GM12878 (cell line): ENCODE results near the gene BCR. TPM values are rescaled to one million over a fixed set of nuclear protein-coding genes. Genes with fewer than 3 reads are reported as not detected.

Experiments
- ATAC-seq: fragments of 200-7000 bp; cut with Tn5 transposase; 3 replicates; pipeline ENCODE4 v1.9.1; 2020; ENCODE audit warnings: mild to moderate bottlenecking, moderate library complexity
- BruUV-seq: library from RNA; stranded (reverse); fragments of 400-500 nt; replicated peaks from 2 replicates; lab custom pipeline; 2021; lab: Mats Ljungman, UMichigan
- CTCF ChIA-PET: fragments of 300-600 bp; sonication (Branson Sonifier 250); formaldehyde crosslinking; extraction: SDS; loops from one replicate; lab custom pipeline; 2021; ENCODE audit warnings: inconsistent platforms; lab: Yijun Ruan, JAX
- POLR2A ChIA-PET: fragments of 350-600 bp; formaldehyde crosslinking; extraction: SDS; loops from one replicate; lab custom pipeline; 2021; ENCODE audit warnings: inconsistent platforms; lab: Charles Lee
- RAD21 ChIA-PET: fragments of 300-600 bp; sonication (Branson Sonifier 250); formaldehyde crosslinking; loops from one replicate; lab custom pipeline; 2023; ENCODE audit warnings: antibody characterized with exemption; ENCODE audit not compliant: unreplicated experiment; lab: Charles Lee
- SMC1A ChIA-PET: fragments of 300-600 bp; sonication (Branson Sonifier 250); formaldehyde crosslinking; loops from one replicate; lab custom pipeline; 2023; ENCODE audit not compliant: unreplicated experiment, uncharacterized antibody; lab: Charles Lee
- DNase-seq: peaks from one replicate; pipeline ENCODE4 v3.0.0-alpha.2; 2011; ENCODE audit warnings: low read depth, low spot score
- FAIRE-seq: peaks from 3 replicates; lab custom pipeline; 2011; peaks lifted over from hg19 to GRCh38; lab: Jason Lieb, UNC
- H2AFZ ChIP-seq: 2 replicates; pipeline ENCODE4 v1.6.0; 2011; ENCODE audit warnings: low read depth, low read length, control low read depth; ENCODE audit not compliant: control insufficient read depth
- H3K27ac ChIP-seq: 2 replicates; pipeline ENCODE4 v1.5.1; 2011; ENCODE audit warnings: control low read depth; ENCODE audit not compliant: control insufficient read depth, insufficient read depth
- H3K27me3 ChIP-seq, 2 experiments: replicated peaks in 1 of 2; 2 replicates each; pipeline versions ENCODE4 v1.6.0 to v1.6.1; 2011; ENCODE audit warnings: low read length in 1 of 2; ENCODE audit not compliant: control insufficient read depth in 2 of 2, insufficient read depth in 2 of 2
- H3K36me3 ChIP-seq, 2 experiments: 2 replicates each; pipeline ENCODE4 v1.5.1; 2011; ENCODE audit warnings: low read length in 1 of 2; ENCODE audit not compliant: control insufficient read depth in 2 of 2, insufficient read depth in 2 of 2
- H3K4me1 ChIP-seq: 2 replicates; pipeline ENCODE4 v1.6.1; 2011; ENCODE audit warnings: mild to moderate bottlenecking, low read length, moderate library complexity, mixed read lengths; ENCODE audit not compliant: control insufficient read depth, insufficient read depth
- H3K4me2 ChIP-seq: 2 replicates; pipeline ENCODE4 v1.6.0; 2011; ENCODE audit warnings: control low read depth; ENCODE audit not compliant: control insufficient read depth, insufficient read depth
- H3K4me3 ChIP-seq: fragments of 200-600 bp; sonication (generic); 2 replicates; pipeline ENCODE4 v1.5.1; 2016
- H3K79me2 ChIP-seq: 2 replicates; pipeline ENCODE4 v1.6.0; 2011; ENCODE audit warnings: low read length; ENCODE audit not compliant: control insufficient read depth, insufficient read depth
- H3K9ac ChIP-seq: 2 replicates; pipeline ENCODE4 v1.8.0; 2011; ENCODE audit warnings: low read length, control low read depth, mixed read lengths; ENCODE audit not compliant: control insufficient read depth, insufficient read depth
- H3K9me3 ChIP-seq: replicated peaks from 3 replicates; pipeline ENCODE4 v1.5.1; 2011; ENCODE audit warnings: mild to moderate bottlenecking, low read length; ENCODE audit not compliant: control insufficient read depth, insufficient read depth
- H4K20me1 ChIP-seq: 2 replicates; pipeline ENCODE4 v1.6.0; 2011; ENCODE audit not compliant: control insufficient read depth, insufficient read depth
- BHLHE40 ChIP-seq, 2 experiments: fragments of 450-650 bp in 1 of 2; IDR thresholded peaks; 2 replicates each; pipeline ENCODE4 v1.6.1; 2011 to 2017; ENCODE audit warnings: low read depth in 2 of 2, borderline replicate concordance in 1 of 2, improper control_type of control experiment in 1 of 2, low read length in 1 of 2, mild to moderate bottlenecking in 1 of 2
- BMI1 ChIP-seq: fragments of 450-650 bp; IDR thresholded peaks from 2 replicates; pipeline ENCODE4 v1.6.1; 2016; ENCODE audit warnings: mild to moderate bottlenecking, moderate library complexity, borderline replicate concordance
- DPF2 ChIP-seq: fragments of 450-650 bp; IDR thresholded peaks from 2 replicates; pipeline ENCODE4 v1.6.1; 2017; ENCODE audit warnings: mild to moderate bottlenecking
- EP300 ChIP-seq, 2 experiments: fragments of 150-350 bp in 1 of 2; IDR thresholded peaks; 2 replicates each; pipeline ENCODE4 v1.6.1; 2011 to 2012; ENCODE audit warnings: low read depth in 2 of 2, low read length in 2 of 2, borderline replicate concordance in 1 of 2, improper control_type of control experiment in 1 of 2, inconsistent platforms in 1 of 2; ENCODE audit not compliant: control insufficient read depth in 1 of 2
- GABPA ChIP-seq: IDR thresholded peaks from 2 replicates; pipeline ENCODE4 v1.6.1; 2014; ENCODE audit warnings: antibody characterized with exemption, low read depth, mild to moderate bottlenecking, inconsistent platforms
- KDM1A ChIP-seq: fragments of 200-600 bp; sonication (generic); IDR thresholded peaks from 2 replicates; pipeline ENCODE4 v1.6.1; 2016; ENCODE audit warnings: borderline replicate concordance
- MEF2B ChIP-seq: fragments of 450-650 bp; IDR thresholded peaks from 2 replicates; pipeline ENCODE4 v1.6.1; 2018; ENCODE audit warnings: mild to moderate bottlenecking, moderate library complexity; ENCODE audit not compliant: partially characterized antibody, poor library complexity, severe bottlenecking
- NFYA ChIP-seq: IDR thresholded peaks from 2 replicates; pipeline ENCODE4 v1.6.1; 2011; ENCODE audit warnings: low read depth, mild to moderate bottlenecking, low read length, improper control_type of control experiment, borderline replicate concordance
- NR2F1 ChIP-seq: fragments of 450-650 bp; conservative IDR thresholded peaks from 2 replicates; pipeline ENCODE4 v1.6.1; 2017; ENCODE audit warnings: mild to moderate bottlenecking
- NRF1 ChIP-seq: conservative IDR thresholded peaks from 2 replicates; pipeline ENCODE4 v1.6.1; 2011; ENCODE audit warnings: mild to moderate bottlenecking, low read depth, low read length, improper control_type of control experiment
- POLR2AphosphoS5 ChIP-seq: IDR thresholded peaks from 2 replicates; pipeline ENCODE4 v1.6.1; 2011; ENCODE audit warnings: mild to moderate bottlenecking, low read length, inconsistent platforms
- SMARCA5 ChIP-seq: fragments of 450-650 bp; IDR thresholded peaks from 2 replicates; pipeline ENCODE4 v1.6.1; 2017; ENCODE audit warnings: mild to moderate bottlenecking
- SMC3 ChIP-seq: IDR thresholded peaks from 2 replicates; pipeline ENCODE4 v1.6.1; 2011; ENCODE audit warnings: low read length, improper control_type of control experiment, borderline replicate concordance
- SREBF1 ChIP-seq: IDR thresholded peaks from 2 replicates; pipeline ENCODE4 v1.6.1; 2012; ENCODE audit warnings: mild to moderate bottlenecking, low read length
- TCF7 ChIP-seq: IDR thresholded peaks from 2 replicates; pipeline ENCODE4 v1.6.1; 2014; ENCODE audit warnings: antibody characterized with exemption, borderline replicate concordance
- WGBS: methylation state at CpG from one replicate; pipeline ENCODE4 v1.1.6; 2016; ENCODE audit warnings: low lambda C conversion rate; ENCODE audit not compliant: insufficient replicate concordance, insufficient coverage; ENCODE audit errors: missing lambda C conversion rate; 5-methylcytosine and 5-hydroxymethylcytosine counted together
- in situ Hi-C: fragments of 300-500 bp; cut with MboI; formaldehyde crosslinking; loops from 9 replicates; pipeline ENCODE4 v1.14.3; 2018; ENCODE audit warnings: mixed read lengths
- intact Hi-C: fragments of 100-400 bp; cut with micrococcal nuclease; formaldehyde crosslinking; loops from one replicate; pipeline ENCODE4 v1.14.2; 2022; ENCODE audit not compliant: unreplicated experiment
- polyA plus RNA-seq, 11 experiments: library from polyadenylated mRNA; depleted of rRNA in 4 of 11; unstranded in 6 of 11; stranded (reverse) in 5 of 11; fragments of >200 nt; fragmentation: Nextera tagmentation in 4 of 11; fragmentation: Illumina TruSeq in 1 of 11; extraction: Ambion mirVana in 4 of 11; extraction: Trizol in 1 of 11; gene quantifications; 1 replicate in 1 of 11; 2 replicates in 10 of 11; pipeline versions ENCODE4 v1.2.1 to v1.2.3, GENCODE V29; 2011 to 2016; ENCODE audit warnings: inconsistent platforms in 2 of 11, missing spikeins in 2 of 11, low read depth in 1 of 11
- total RNA-seq, 4 experiments: library from RNA; depleted of rRNA in 3 of 4; stranded (reverse); fragments of >200 nt in 3 of 4; fragmentation: Illumina TruSeq in 1 of 4; extraction: Trizol in 1 of 4; gene quantifications; 2 replicates each; pipeline versions ENCODE4 v1.2.1 to v1.2.3, GENCODE V29; 2013 to 2021
- TF ChIP-seq, protein P1 (sequence below): IDR thresholded peaks from 2 replicates; pipeline ENCODE4 v1.6.1; 2011; ENCODE audit warnings: borderline replicate concordance, low read depth, mild to moderate bottlenecking, moderate library complexity, mixed read lengths, low read length; ENCODE audit not compliant: insufficient read depth; ENCODE audit errors: extremely low read length
- TF ChIP-seq, protein P2 (sequence below): fragments of 450-650 bp; IDR thresholded peaks from 2 replicates; pipeline ENCODE4 v1.6.1; 2016; ENCODE audit warnings: mild to moderate bottlenecking

BCR gene
- total and polyA plus RNA-seq, 10 of the 15 experiments (the other 5 are each of a cell fraction or from before 2014, with no cell fraction given) = 1.7 to 64.7 (median 18.4) TPM

DNA sequence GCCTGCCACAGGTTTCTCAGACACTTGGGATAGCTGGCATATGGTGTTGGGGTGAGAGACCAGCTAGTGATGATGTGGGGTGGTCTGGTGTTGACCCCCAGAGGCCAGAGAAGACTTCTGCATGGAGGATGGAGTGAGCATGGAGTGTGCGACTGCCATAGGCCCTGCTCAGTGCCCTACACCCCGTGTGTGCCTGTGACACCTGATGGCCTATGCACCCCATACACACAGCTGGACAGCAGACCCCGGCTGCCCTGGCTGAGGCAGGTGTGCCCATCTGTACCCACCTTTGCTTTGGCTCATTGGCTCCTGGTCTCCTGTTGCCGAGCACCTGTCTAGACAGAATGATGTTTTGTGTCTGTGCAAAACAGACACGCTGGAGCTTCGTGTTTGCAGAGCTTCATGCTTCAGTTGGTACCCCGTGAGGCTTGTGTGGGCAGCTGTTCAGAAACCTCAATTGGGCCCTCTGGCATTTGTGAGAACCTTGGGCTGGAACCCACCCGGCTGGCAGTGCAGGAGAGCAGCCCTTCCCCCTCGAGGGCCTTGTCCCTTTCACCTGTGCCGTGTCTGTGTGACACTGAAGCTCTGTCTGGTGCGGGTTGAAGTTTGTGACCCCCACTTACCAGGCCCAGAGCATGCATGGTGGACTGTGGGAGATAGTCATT is 27.6 kb downstream of the BCR start (continued):
- TF ChIP-seq, protein P1, sequence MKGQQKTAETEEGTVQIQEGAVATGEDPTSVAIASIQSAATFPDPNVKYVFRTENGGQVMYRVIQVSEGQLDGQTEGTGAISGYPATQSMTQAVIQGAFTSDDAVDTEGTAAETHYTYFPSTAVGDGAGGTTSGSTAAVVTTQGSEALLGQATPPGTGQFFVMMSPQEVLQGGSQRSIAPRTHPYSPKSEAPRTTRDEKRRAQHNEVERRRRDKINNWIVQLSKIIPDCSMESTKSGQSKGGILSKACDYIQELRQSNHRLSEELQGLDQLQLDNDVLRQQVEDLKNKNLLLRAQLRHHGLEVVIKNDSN = no peak
- no peak for TF ChIP-seq GABPA
- TF ChIP-seq KDM1A = no peak
- TF ChIP-seq BHLHE40 (IDR thresholded peaks at IDR 0.05; ENCODE audit: borderline replicate concordance in 1 of 2, low read depth in 2 of 2, low read length in 1 of 2) = no peak
- TF ChIP-seq NFYA = no peak
- no peak for TF ChIP-seq BMI1
- no peak for TF ChIP-seq NRF1
- TF ChIP-seq, all 136 proteins: peak for 4

DNA sequence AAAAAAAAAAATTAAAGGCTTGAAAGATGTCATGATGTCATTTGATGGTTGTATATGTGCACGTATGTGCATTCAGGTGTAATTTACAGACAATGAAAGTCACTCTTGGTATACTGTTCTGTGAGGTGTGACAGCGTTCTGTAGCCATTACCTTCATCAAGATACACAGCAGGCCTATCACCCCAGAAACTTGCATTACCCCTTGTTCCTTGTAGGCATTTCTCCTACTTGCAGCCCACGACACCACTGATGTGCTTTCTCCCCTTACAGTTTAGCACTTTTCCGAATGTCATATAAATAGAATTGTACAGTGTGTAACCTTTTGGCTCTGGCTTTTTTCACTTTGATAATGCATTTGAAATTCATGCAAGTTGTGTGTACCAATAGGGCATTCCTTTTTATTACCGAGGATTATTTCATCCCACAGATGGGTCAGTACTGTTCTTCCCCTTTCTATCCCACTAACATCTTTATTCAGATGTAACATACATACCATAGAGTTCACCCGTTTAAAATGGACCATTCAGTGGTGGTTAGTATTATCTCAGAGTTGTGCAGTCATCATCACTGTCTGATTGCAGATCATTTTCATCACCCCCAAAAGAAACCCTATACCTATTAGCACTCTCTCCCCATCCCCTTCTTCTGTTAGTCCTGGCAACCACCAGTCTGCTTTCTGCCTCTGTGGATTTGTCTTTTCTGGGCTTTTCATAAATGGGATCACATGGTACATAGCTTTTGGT is 30.3 kb downstream of the BCR start:
- H3K27me3 ChIP-seq = no peaks in the 10 kb centered on the region
- no peak overlapping the region for H3K9ac ChIP-seq
- 60% methylated on average over 6 of the region's 6 CpGs for WGBS
- no peak overlapping the region for H3K27ac ChIP-seq
- H3K9me3 ChIP-seq = no peaks in the 10 kb centered on the region
- ChIA-PET RAD21 (no interaction called here), CTCF (no interaction called here), SMC1A (interaction anchor here (0.8 to 1.1 kb wide), 3 partner anchors 19 to 72 kb away, joined by 3 read pairs; no protein-coding TSS in a partner anchor), POLR2A (no interaction called here)
- intact Hi-C loops = no loop called here
- in situ Hi-C loops = no loop called here
- ATAC-seq = no peak
- FAIRE-seq = no peak
- peaks cover 0 to 10% of the 10 kb centered on the region in 2 experiments; a peak in 2 of 4 replicates for H3K36me3 ChIP-seq
- H3K4me1 ChIP-seq = peaks cover 4% of the 10 kb centered on the region
- H3K4me2 ChIP-seq = no peak overlapping the region
- no peak for DNase-seq
- no peaks in the 10 kb centered on the region for H4K20me1 ChIP-seq
- H3K4me3 ChIP-seq = no peak overlapping the region
- H3K79me2 ChIP-seq = no peaks in the 10 kb centered on the region; the same call in none of the 2 replicates
- BruUV-seq = no TSS peak
- no peak for TF ChIP-seq SREBF1
- no peak for TF ChIP-seq DPF2
- no peak for TF ChIP-seq SMC3
- TF ChIP-seq MEF2B = no peak
- no peak for TF ChIP-seq POLR2AphosphoS5
- TF ChIP-seq TCF7 = no peak
- no peak for TF ChIP-seq EP300 (IDR thresholded peaks at IDR 0.05; ENCODE audit: borderline replicate concordance in 1 of 2, control insufficient read depth in 1 of 2, low read depth in 2 of 2, low read length in 2 of 2)
- no peak for TF ChIP-seq BMI1
- TF ChIP-seq NR2F1 = no peak
- TF ChIP-seq, protein P2, sequence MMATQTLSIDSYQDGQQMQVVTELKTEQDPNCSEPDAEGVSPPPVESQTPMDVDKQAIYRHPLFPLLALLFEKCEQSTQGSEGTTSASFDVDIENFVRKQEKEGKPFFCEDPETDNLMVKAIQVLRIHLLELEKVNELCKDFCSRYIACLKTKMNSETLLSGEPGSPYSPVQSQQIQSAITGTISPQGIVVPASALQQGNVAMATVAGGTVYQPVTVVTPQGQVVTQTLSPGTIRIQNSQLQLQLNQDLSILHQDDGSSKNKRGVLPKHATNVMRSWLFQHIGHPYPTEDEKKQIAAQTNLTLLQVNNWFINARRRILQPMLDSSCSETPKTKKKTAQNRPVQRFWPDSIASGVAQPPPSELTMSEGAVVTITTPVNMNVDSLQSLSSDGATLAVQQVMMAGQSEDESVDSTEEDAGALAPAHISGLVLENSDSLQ = no peak
- TF ChIP-seq SMARCA5 = no peak
- no peak overlapping the region for H2AFZ ChIP-seq
